Measurements from ENCODE around the gene RPL10.

RPL10 gene

GRCh38 chrX:154433605-154434004 is 35.4 kb downstream of the RPL10 start:
- DNase-seq = no peak

DNA sequence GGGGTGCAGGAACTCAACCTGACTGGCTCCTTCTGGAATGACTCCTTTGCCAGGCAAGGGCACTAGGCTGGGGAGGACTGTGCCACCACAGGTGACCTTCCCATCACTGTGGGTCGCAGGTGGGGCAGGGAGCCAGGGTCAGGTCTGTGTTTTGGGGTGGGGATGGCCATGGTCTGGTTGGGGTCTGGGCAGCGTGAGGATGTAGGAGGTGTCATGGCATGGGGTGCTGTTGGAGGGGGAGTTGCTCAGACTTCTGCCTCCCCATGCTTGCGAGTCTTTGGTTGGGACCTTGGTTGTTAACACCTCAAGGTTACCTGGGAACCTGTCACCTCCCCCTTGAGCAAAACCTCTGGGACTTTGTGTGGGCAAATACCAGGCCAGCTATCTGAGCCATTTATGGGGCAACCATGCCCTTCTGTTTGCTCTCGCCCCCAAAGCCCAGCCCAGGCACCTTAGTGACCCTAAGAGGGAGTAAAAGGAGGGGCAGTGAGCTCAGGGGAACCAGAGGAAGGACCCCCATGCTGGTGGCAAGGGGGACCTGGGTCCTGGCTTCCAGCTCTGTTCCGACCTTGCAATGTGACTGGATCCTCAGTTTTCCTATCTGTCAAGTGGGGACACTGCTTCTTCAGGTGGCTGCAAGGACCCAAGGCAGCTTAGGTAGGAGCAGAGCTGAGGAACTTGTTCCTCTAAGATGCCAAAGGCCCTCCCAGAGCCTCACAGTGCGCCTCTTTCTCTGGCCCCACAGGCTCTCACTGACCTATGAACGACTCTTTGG is 36.4 kb downstream of the RPL10 start:
- DNase-seq = no peak

DNA sequence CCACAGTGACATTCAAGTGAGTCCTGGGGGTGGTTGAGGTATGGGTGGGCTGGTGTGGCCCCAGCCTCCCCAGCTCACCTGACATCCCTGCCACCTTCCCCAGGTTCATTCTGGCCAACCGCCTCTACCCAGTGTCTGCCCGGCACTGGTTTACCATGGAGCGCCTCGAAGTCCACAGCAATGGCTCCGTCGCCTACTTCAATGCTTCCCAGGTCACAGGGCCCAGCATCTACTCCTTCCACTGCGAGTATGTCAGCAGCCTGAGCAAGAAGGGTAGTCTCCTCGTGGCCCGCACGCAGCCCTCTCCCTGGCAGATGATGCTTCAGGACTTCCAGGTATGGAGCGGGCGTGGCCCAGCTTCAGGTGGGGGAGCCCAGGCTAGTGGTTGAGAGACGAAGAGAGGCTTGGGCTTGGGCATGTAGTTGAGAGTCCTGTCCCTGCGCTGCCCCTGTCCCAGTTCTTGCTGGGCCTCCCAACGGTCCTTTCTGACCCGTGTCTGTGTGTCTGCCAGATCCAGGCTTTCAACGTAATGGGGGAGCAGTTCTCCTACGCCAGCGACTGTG is 37.1 kb downstream of the RPL10 start:
- no peak for DNase-seq

DNA sequence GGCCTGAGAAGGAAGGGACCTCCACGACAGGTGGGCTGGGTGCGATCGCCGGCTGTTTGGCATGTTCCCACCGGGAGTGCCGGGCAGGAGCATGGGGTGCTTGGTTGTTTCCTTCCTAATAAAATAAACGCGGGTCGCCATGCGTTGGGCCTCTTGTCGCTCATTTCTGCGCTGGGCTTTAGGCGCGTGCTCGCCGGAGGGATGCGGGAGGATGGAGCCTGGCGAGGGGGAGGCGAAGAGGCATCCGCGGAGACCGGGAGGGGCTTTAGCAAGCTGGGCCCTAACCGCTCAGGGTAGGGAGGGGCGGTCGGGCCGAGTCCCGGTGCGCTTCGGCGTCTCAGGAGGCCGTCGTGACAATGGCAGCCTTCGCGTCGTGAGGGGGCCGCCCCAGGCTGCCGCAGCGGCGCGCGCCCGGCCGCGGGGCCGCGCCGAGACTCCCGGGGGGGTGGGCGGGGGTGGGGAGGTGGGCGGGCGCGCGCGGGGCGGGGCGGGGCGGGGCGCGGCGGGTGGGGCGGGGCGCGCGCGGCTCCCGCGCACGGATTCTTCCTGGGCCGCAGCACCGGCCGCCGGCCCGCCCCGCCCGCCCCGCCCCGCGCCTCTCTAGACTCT is 38.3 kb downstream of the RPL10 start:
- peak; percentile 31 for DNase-seq

- peak; percentile 32 for DNase-seq
These were observed 39.0 kb downstream of the RPL10 start, which contains the start of gene GDI1 for GRCh38 chrX:154436983-154437752. Gene GDI1 (plus strand): TSS chrX:154437154. CDS start chrX:154437255, 101 bp downstream.

DNA sequence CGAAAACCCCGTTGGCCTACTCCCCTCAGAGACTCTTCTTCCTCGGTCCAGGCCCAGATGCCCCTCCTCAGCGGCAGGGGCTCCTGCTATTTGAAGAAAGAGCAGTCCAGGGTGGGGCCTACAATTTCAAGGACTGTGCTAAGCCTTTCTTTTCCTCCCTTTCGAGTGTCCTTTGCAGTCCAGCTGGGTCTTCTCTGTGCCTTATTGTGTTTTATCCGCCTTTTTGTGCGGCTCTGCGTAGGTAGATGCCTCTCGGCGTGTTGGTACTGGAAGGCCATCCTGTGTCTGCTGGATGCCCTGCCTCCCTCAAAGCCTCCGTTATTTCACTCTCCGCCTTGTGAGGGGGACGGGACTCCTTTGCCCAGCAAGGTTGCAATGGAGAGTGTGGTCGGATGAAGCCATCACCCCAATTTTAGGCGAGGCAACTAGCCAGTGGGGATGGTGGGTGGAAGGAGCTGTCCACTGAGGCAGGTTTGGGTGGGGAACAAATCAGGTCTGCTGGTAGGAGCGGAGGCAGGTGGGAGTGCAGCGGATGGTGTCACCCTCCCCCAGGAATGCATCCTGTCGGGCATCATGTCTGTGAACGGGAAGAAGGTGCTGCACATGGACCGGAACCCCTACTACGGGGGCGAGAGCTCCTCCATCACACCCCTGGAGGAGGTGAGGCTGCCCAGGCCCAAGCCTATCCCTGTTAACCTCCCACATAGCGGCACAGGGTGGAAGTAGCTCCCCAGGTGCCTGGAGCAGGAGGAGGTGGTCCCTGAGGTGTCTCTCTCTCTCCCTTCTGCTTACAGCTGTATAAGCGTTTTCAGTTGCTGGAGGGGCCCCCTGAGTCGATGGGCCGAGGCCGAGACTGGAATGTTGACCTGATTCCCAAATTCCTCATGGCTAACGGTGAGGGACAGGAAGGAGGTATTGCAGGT is 40.1 kb downstream of the RPL10 start:
- DNase-seq = no peak

DNA sequence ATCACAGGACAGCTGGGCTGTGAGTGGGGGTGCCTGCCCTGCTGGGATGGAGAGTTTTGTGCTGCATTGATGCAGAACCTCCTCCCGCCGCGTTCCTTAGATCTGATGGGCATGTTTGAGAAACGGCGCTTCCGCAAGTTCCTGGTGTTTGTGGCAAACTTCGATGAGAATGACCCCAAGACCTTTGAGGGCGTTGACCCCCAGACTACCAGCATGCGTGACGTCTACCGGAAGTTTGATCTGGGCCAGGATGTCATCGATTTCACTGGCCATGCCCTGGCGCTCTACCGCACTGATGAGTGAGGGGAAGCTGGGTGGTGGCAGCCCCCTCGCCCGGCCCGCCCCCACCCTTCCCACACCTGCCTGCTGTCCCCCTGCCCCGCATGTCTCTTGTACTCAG is 41.7 kb downstream of the RPL10 start:
- no peak for DNase-seq

- DNase-seq = no peak
These were observed 42.6 kb downstream of the RPL10 start for GRCh38 chrX:154440623-154441357.

DNA sequence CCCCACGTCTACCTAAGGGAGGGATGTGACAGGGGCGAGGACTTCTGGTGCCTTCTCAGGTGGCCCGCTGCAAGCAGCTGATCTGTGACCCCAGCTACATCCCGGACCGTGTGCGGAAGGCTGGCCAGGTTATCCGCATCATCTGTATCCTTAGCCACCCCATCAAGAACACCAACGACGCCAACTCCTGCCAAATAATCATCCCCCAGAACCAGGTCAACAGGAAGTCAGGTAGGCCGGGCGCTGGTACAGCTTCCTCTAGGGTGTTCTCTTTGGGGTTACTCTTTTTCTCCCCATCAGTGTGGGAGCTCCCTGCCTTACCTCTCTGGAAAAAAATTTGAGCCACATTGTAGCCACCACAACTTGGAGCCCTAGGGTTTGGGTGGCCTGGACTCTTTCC is 43.4 kb downstream of the RPL10 start:
- DNase-seq = no peak

DNA sequence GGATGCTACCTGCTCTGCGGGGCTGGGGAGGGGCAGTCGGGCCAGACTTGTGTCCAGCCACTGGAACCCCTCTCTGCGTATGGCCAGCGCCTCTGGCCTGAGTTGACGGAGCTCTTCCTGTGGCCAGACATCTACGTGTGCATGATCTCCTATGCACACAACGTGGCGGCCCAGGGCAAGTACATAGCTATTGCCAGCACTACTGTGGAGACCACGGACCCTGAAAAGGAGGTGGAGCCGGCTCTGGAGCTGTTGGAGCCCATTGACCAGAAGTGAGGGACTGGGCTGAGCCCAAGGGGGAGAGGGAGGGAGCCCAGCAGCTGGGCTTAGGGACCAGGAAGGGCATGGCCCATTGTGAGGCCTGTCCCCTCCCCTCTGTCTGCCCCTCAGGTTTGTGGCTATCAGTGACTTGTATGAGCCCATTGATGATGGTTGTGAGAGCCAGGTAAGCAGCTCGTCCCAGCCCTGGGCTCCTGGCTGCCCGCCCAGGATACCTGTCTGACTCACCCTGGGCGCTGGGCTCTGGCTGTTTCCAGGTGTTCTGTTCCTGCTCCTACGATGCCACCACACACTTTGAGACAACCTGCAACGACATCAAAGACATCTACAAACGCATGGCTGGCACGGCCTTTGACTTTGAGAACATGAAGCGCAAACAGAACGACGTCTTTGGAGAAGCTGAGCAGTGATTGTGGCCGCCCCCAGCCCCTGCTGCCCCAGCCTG is 44.0 kb downstream of the RPL10 start:
- DNase-seq = no peak

- DNase-seq = no peak
These were observed 45.3 kb downstream of the RPL10 start for GRCh38 chrX:154443479-154443910.

- peak; percentile 39 for DNase-seq
These were observed 46.0 kb downstream of the RPL10 start, which contains the start of gene FAM50A for GRCh38 chrX:154443992-154444754. Gene FAM50A (plus strand): TSS chrX:154444141. CDS start chrX:154444236, 95 bp downstream.

DNA sequence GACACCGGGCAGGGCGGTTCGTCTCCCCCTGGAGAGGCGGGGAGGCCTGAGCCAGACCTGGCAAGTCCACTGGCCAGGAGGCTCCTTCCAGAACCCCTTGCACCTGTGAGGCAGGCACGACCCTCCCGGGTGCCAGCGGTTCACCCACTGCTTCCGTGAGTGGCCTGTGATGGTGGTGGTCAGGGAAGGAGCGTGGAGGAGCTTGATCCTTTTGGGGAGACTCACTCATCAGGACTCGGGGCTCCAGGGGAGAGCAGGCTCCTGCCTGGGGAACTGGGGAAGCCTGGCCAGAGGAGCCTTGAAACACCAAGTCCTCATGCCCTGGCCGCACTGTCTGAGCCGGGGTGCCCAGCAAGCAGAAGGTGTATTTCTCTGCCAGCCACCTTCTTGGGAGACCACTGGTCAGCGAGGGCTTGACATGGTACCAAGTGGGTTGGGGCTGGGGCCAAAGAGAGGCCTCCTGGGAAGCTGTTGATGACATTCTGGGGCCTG is 46.6 kb downstream of the RPL10 start:
- DNase-seq = no peak

GRCh38 chrX:154445776-154446175 is 47.6 kb downstream of the RPL10 start:
- DNase-seq = no peak

GRCh38 chrX:154446430-154446829 is 48.3 kb downstream of the RPL10 start:
- DNase-seq = no peak

- no peak for DNase-seq
These were observed 50.3 kb downstream of the RPL10 start for GRCh38 chrX:154448484-154448883.

DNA sequence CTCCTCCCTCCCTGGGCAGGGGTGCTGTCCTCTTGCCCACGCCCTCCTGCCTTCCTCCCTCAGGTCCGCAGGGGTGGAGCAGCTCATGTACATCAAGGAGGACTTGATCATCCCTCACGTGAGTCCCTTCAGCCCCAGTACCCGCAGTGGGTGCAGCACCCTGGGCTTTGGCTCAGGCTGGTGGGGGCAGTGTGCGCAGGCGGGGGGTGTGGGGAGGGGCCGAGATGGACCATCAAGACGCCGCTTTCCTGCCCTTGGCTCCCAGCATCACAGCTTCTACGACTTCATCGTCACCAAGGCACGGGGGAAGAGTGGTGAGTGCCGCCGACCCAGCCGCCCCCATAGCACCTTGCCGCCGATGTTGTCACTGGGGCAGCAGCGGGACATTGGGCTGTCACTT is 51.4 kb downstream of the RPL10 start:
- DNase-seq = no peak

- DNase-seq = no peak
These were observed 52.1 kb downstream of the RPL10 start for GRCh38 chrX:154450312-154450711.
